Activated CD8-positive, alpha-beta T cell treated with anti-CD3 and anti-CD28 coated beads, Interleukin-2, amount 10 ng/mL, durations not matched to agents 7 days and 5 days (primary cell): Measurements from ENCODE around the gene ZC3H18. TPM values are rescaled to one million over a fixed set of nuclear protein-coding genes. Genes with fewer than 3 reads are reported as not detected.

Experiments used
- ATAC-seq: fragments of 150-1000 bp; cut with Tn5 transposase; one replicate; pipeline ENCODE4 v1.10.0; 2021; ENCODE audit warnings: moderate library complexity
- CTCF ChIA-PET: fragments of 350-600 bp; sonication (Branson Sonifier 250); formaldehyde crosslinking; loops from one replicate; lab custom pipeline; 2021; ENCODE audit warnings: antibody characterized with exemption; lab: Charles Lee
- POLR2A ChIA-PET: fragments of 350-600 bp; sonication (Branson Sonifier 250); formaldehyde crosslinking; loops from one replicate; lab custom pipeline; 2021; ENCODE audit warnings: antibody characterized with exemption; lab: Charles Lee
- DNase-seq: peaks from one replicate; pipeline ENCODE4 v3.0.0-alpha.2; 2020
- H3K27ac Mint-ChIP-seq: one replicate; pipeline ENCODE4 v1.8.0; 2021; ENCODE audit warnings: mild to moderate bottlenecking, mixed read lengths
- H3K27me3 Mint-ChIP-seq: one replicate; pipeline ENCODE4 v1.8.0; 2021; ENCODE audit warnings: low read depth, mixed read lengths
- H3K36me3 Mint-ChIP-seq: one replicate; pipeline ENCODE4 v1.8.0; 2021; ENCODE audit warnings: low read depth, mixed read lengths
- H3K4me1 Mint-ChIP-seq: one replicate; pipeline ENCODE4 v1.8.0; 2021; ENCODE audit warnings: low read depth, mixed read lengths
- H3K4me3 Mint-ChIP-seq: one replicate; pipeline ENCODE4 v1.8.0; 2021; ENCODE audit warnings: mild to moderate bottlenecking, mixed read lengths
- H3K9me3 Mint-ChIP-seq: one replicate; pipeline ENCODE4 v1.8.0; 2022; ENCODE audit warnings: mixed read lengths; ENCODE audit not compliant: insufficient read depth
- total RNA-seq, 2 experiments: library from RNA; stranded (reverse); gene quantifications; one replicate each; pipeline ENCODE4 v1.2.3, GENCODE V29; 2021

The ZC3H18 gene
- total RNA-seq, 2 experiments from 2014 or later, result 80.9 to 90.0 TPM

DNA sequence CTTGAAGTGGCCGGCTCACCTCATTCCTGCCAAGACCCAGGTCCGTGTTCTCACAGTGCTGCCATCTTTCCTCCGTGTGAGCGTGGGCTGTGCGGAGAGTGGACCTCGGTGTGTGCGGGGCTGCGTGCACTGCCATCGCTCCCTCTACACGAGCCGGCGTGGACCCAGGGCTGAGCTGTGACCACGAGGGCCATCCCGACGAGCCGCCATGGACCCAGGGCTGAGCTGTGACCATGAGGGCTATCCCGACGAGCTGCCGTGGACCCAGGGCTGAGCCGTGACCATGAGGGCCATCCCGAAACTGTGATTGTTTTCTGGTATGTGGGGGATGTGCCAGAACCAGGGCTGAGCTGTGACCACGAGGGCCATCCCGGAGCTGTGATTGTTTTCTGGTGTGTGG is 101.6 kb downstream of the ZC3H18 start:
- Mint-ChIP-seq H3K4me1 (no peaks in the 10 kb centered on the region), H3K27ac (no peak overlapping the region), H3K36me3 (peaks cover 7% of the 10 kb centered on the region), H3K9me3 (no peaks in the 10 kb centered on the region), H3K27me3 (no peaks in the 10 kb centered on the region), H3K4me3 (no peak overlapping the region)
- ATAC-seq, result no peak
- POLR2A ChIA-PET, result no interaction called here
- CTCF ChIA-PET, result interaction anchor here (1.9 kb wide), 1 partner anchor 9 kb away, joined by 4 read pairs; the partner anchor contains the start of gene MVD
- DNase-seq, result no peak

DNA sequence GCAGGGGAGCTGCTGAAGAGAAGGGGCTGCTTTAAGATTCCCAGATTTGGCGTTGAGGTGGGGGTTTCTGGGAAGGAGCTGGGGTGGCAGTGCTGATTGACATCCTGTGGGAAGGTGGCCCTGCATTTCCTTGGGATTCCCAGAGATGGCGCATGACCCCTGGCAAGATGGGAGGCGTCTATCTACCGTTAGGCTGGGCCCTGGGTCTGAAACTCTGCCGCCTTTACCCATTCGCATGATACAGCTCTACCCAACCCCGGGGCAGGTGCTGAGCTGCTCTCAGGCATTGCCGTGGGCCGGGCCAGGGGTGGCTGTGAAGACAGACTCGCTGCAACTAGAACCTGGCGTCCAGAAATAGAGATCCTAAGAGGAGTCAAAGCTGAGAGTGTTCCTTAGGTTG is 102.6 kb downstream of the ZC3H18 start:
- H3K36me3 Mint-ChIP-seq, result peaks cover 6% of the 10 kb centered on the region
- no peak overlapping the region for H3K4me3 Mint-ChIP-seq
- no peaks in the 10 kb centered on the region for H3K4me1 Mint-ChIP-seq
- ChIA-PET POLR2A (no interaction called here), CTCF (interaction anchor here (1.9 kb wide), 1 partner anchor 10 kb away, joined by 4 read pairs; the partner anchor contains the start of gene MVD)
- no peaks in the 10 kb centered on the region for H3K27me3 Mint-ChIP-seq
- DNase-seq (no peak), ATAC-seq (no peak)
- H3K27ac Mint-ChIP-seq, result no peak overlapping the region
- H3K9me3 Mint-ChIP-seq, result no peaks in the 10 kb centered on the region

DNA sequence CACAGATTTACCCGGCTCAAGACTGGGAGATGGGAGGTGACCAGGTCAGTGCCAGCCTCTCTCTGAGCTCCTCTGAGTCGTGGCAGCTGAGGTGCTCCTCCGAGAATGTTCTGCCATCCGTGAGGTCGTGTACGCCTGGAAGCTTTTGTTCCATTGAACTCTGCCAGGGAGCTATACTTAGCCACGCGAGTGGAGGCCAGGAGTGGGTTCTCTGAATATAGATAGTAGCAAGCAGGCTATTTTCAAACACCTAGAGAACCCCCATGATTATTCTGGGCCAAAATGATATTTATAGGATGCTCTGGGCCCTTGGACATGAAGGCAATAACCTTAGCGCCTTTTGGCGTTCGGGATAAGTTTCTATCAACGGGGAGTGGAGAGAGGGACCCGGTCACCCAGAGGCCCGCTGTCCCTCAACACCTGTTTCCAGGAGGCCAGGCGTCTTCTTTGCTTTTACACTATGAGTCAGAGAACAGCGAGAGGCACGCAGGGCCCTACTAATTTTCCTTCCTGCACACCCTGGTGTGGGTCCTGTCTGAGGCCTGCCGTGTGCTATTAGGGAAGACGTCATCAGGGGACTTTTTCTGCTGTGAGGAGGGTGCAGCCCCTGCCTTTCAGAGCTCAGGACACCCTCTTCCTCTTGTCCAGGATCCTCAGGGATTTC is 103.6 kb downstream of the ZC3H18 start:
- no peak overlapping the region for H3K4me3 Mint-ChIP-seq
- CTCF ChIA-PET, result interaction anchor here (1.5 kb wide), 1 partner anchor 11 kb away, joined by 6 read pairs; no protein-coding TSS in a partner anchor
- H3K36me3 Mint-ChIP-seq, result peaks cover 2% of the 10 kb centered on the region
- no peaks in the 10 kb centered on the region for H3K4me1 Mint-ChIP-seq
- POLR2A ChIA-PET, result interaction anchor here (1.4 kb wide), 1 partner anchor 13 kb away, joined by 3 read pairs; no protein-coding TSS in a partner anchor
- no peaks in the 10 kb centered on the region for H3K27me3 Mint-ChIP-seq
- ATAC-seq (no peak), DNase-seq (no peak)
- H3K27ac Mint-ChIP-seq, result no peak overlapping the region
- H3K9me3 Mint-ChIP-seq, result no peaks in the 10 kb centered on the region

DNA sequence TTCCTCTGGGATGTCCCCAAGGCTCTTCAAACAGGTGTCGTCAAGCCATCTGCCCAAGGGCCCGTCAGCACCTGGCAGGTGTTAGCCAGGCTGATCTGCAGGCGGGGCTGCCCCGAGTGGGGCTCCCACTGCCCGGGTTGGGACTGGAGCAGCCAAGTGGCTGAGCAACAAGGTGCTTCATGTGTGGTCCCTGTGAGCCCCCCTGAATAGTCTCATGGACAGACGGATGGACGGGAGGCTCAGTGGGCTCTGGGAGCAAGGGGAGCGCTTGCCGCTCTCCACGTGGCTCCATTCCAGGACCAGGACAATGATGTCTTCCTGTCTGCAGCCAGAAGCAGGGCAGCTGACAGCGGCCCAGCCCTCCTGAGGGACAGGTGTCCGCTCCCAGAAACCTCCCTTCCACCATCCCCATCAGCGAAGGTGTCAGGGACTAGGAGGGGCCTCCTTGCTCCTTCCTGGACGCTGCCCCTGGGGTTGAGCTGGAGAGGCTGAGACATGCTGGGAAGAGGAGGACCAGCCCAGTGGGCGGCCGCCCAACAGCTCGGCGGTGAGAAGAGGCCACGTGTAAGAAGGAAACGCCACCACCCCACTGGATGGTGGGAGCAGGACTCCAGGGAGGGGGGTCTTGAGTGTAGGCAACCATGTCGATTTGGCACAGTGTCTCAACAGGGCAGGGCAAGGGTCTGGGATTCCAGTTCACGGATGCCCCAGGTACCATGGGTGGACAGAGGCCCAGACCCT is 106.5 kb downstream of the ZC3H18 start:
- ChIA-PET CTCF (no interaction called here), POLR2A (no interaction called here)
- DNase-seq (no peak), ATAC-seq (no peak)
- no peaks in the 10 kb centered on the region for H3K9me3 Mint-ChIP-seq
- H3K27ac Mint-ChIP-seq, result no peak overlapping the region
- H3K4me1 Mint-ChIP-seq, result peaks cover 15% of the 10 kb centered on the region
- H3K27me3 Mint-ChIP-seq, result no peaks in the 10 kb centered on the region
- H3K4me3 Mint-ChIP-seq, result no peak overlapping the region
- peaks cover 15% of the 10 kb centered on the region for H3K36me3 Mint-ChIP-seq

DNA sequence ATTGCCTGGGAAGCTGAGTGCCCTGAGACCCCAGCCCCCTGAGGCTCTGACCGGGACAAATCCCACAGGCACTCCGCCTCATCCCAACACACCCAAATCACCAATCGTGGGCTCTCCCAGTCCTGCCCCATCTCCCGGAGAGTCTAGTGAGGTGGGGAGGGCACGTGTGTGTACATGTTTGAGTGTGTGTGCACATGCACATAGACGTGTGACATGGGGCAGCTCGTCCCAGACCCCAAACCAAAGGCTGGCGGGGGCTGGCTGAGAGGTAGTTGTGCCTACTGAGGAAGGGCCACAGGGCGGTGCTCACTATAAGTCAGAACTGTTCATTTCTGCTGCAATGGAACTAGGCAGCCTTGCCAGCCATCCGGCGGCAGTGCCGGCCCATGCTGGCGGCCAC is 107.5 kb downstream of the ZC3H18 start:
- H3K4me1 Mint-ChIP-seq, result peaks cover 24% of the 10 kb centered on the region
- CTCF ChIA-PET, result no interaction called here
- no peak overlapping the region for H3K4me3 Mint-ChIP-seq
- peaks cover 20% of the 10 kb centered on the region for H3K36me3 Mint-ChIP-seq
- H3K27ac Mint-ChIP-seq, result no peak overlapping the region
- ATAC-seq, result no peak
- no peaks in the 10 kb centered on the region for H3K9me3 Mint-ChIP-seq
- POLR2A ChIA-PET, result no interaction called here
- no peaks in the 10 kb centered on the region for H3K27me3 Mint-ChIP-seq
- no peak for DNase-seq

DNA sequence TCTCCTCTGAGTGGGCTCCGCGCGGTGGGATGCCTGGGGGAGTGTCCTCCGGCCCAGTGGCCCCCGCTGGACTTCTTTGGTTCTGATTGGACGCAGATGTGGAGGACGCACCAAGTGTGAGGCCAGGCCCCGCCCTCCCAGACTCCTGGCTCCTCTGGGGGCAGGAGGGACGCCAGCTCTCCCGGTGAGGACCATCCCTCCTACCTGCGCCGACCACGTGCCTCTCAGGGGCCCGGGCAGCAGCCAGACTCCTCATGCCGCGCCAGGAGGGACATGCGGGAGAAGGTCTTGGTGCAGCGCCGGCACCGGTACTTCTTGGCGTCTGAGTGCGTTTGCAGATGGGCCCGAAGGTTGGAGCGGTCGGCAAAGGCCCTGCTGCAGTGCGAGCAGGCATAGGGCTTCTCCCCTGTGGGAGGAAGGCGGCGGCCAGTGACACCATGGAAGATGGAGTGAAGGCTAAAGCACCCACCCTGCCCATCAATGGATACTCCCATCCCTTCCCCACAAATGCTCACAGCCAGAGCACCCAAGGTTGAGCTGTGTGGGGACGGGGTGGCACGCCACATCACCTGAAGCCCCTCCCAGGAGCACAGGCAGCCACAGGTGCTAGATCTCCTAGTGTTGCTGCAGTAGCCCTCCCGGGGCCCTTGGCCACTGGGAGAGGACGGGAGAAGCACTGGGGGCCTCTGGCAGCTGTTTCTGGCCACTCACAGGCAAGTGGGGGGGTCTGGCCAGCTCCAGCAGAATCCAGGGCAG is 108.2 kb downstream of the ZC3H18 start:
- Mint-ChIP-seq H3K36me3 (peaks cover 20% of the 10 kb centered on the region), H3K9me3 (no peaks in the 10 kb centered on the region), H3K4me1 (peaks cover 27% of the 10 kb centered on the region), H3K27ac (no peak overlapping the region), H3K4me3 (no peak overlapping the region), H3K27me3 (no peaks in the 10 kb centered on the region)
- ChIA-PET POLR2A (no interaction called here), CTCF (no interaction called here)
- DNase-seq (no peak), ATAC-seq (no peak)

DNA sequence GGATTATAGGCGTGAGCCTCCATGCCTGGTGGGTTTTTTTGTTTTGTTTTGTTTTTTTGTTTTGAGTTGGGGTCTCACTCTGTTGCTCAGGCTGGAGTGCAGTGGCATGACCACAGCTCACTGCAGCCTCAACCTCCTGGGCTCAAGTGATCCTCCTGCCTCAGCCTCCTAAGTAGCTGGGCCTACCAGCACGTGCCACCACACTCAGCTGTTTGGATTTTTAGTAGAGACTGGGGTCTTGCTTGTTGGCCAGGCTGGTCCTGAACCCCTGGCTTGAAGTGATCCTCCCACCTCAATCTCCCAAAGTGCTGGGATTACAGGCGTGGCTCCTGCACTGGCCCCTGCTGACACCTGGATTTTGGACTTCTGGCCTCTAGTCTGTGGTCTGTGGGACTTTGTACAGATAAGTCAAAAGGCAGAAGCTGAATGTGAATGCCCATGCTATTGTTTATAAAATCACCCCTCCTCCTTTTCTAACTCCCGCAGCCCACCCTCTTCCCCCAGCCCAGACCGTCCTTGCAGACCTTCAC is 110.4 kb downstream of the ZC3H18 start:
- POLR2A ChIA-PET, result interaction anchor here (0.6 to 2.0 kb wide), 4 partner anchors 20 to 33 kb away, joined by 3 to 7 read pairs (median 3); no protein-coding TSS in a partner anchor
- H3K27me3 Mint-ChIP-seq, result no peaks in the 10 kb centered on the region
- H3K4me3 Mint-ChIP-seq, result peak overlapping the region; percentile 68
- H3K36me3 Mint-ChIP-seq, result peaks cover 26% of the 10 kb centered on the region
- CTCF ChIA-PET, result interaction anchor here (0.9 to 1.9 kb wide), 6 partner anchors 11 to 62 kb away, joined by 3 to 8 read pairs (median 6); partner anchors contain the start of gene MVD
- ATAC-seq (no peak), DNase-seq (no peak)
- H3K4me1 Mint-ChIP-seq, result peaks cover 48% of the 10 kb centered on the region
- H3K27ac Mint-ChIP-seq, result peak overlapping the region; percentile 96
- no peaks in the 10 kb centered on the region for H3K9me3 Mint-ChIP-seq

DNA sequence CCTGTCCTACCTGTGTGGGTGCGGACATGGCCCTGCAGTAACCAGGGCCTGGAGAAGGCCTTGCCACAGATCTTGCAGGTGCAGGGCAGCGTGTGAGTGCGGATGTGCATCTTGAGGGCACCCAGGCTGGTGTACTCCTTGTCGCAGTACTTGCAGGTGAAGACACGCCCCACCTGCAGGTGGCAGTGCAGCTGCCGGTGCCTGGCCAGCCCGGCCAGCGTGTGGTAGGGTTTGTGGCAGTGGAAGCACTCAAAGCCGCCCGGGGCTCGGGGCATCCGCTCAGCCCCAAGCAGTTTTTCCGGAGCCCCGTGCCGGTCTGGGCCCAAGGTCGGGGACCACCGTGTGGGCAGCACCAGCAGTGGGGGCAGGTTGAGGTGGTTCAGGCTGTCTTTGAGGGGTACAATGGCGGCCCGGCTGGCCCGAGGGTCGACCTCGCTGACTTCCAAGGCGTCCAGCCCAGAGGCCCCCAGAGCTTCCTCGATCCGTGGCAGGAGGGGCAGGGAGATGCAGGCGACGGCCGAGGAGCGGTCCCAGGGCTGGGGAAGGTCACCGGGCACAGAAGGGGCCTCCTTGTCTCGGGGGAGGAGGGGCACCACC is 111.0 kb downstream of the ZC3H18 start:
- Mint-ChIP-seq H3K27me3 (no peaks in the 10 kb centered on the region), H3K4me1 (peaks cover 48% of the 10 kb centered on the region), H3K36me3 (peaks cover 26% of the 10 kb centered on the region), H3K9me3 (no peaks in the 10 kb centered on the region), H3K27ac (peak overlapping the region; percentile 96), H3K4me3 (peak overlapping the region; percentile 68)
- CTCF ChIA-PET, result interaction anchor here (0.7 to 1.9 kb wide), 8 partner anchors 11 to 62 kb away, joined by 3 to 8 read pairs (median 5); partner anchors contain the start of gene MVD
- POLR2A ChIA-PET, result interaction anchor here (0.6 to 2.0 kb wide), 4 partner anchors 19 to 33 kb away, joined by 3 to 7 read pairs (median 3); no protein-coding TSS in a partner anchor
- ATAC-seq, result peak; percentile 21
- DNase-seq, result peak; percentile 68

Other genes with a start within 250 kb of the ZC3H18 start
- under 1 TPM; 0.66 to 0.83 TPM for gene ZNF469, start 187.4 kb upstream of the ZC3H18 start, total RNA-seq
- 10 to 100 TPM; 15.8 to 19.3 TPM for gene ZFPM1, start 117.1 kb upstream of the ZC3H18 start, total RNA-seq
- gene IL17C, start 68.2 kb downstream of the ZC3H18 start, total RNA-seq, result under 1 TPM in 1 of 2 experiments, not detected in 1; 0.37 TPM
- 100 to 1,000 TPM; 568 to 599 TPM for gene CYBA, start 80.7 kb downstream of the ZC3H18 start, total RNA-seq
- gene MVD, start 92.7 kb downstream of the ZC3H18 start, total RNA-seq, result 10 to 100 TPM; 86.0 to 96.1 TPM
- gene SNAI3, start 116.1 kb downstream of the ZC3H18 start, total RNA-seq, result 10 to 100 TPM; 13.4 to 14.3 TPM
- gene RNF166, start 136.0 kb downstream of the ZC3H18 start, total RNA-seq, result 100 to 1,000 TPM; 144 to 166 TPM
- 10 to 100 TPM; 27.5 to 29.2 TPM for gene CTU2, start 136.1 kb downstream of the ZC3H18 start, total RNA-seq
- 100 to 1,000 TPM; 226 to 230 TPM for gene PIEZO1, start 214.8 kb downstream of the ZC3H18 start, total RNA-seq
- 100 to 1,000 TPM; 126 to 132 TPM for gene CDT1, start 233.4 kb downstream of the ZC3H18 start, total RNA-seq
- 100 to 1,000 TPM; 140 to 141 TPM for gene APRT, start 241.5 kb downstream of the ZC3H18 start, total RNA-seq